ENCODE measurements around the gene PPP1CA. TPM values are rescaled to one million over a fixed set of nuclear protein-coding genes. Genes with fewer than 3 reads are reported as not detected.

PPP1CA gene
- total RNA-seq, 2 experiments from 2014 or later, result 261 to 267 TPM

DNA sequence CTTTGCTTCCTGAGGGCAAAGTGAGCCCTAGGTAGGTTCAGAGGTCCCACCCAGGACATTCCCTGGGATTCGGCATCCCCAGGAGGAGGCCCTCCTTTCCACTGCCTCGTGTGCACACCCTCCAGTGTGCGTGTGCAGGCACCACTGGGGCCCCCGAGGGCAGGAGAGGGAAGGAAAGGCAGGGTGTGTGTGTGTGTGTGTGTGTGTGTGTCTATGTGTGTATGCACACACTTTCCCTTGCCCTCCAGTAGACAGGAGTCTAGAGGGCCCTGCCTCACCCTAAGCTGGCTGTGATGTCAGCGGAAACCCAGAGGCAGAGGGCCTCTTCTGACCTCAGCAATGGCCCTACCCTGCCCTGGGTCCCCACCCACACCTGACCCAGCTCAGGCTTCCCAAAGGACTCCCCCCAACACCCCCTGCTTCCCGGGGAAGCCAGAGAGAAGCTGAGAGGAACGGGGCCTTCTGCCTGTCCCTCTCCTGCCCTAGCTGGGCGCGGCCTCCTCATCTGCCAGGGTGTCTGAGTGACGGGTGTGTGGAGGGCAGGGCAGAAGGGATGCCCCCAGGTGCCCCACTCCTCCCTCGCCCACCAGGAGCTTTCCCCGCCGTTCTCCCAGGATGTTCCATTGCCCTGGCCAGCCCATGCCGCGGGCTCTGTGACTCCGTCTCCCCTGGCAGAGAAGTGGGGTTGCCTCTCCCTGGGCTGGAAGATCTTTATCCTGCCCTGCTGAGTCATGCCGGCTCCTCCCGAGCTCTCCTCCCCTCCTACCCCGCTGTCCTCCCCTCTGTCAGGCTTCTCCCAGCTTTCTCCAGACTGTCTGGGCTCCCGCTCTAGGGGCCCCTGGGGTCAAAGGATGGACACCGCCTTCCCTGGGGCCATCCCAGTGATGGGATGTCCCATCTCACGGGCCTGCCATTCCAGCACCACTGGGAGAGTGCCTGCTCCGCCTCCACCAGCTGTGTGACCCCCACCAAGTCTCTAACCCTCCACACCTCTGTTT lies 22.3 kb downstream of the PPP1CA start:
- no peaks in the 10 kb centered on the region for H3K36me3 Mint-ChIP-seq
- peaks cover 2% of the 10 kb centered on the region for H3K27me3 Mint-ChIP-seq
- no peak for DNase-seq
- peaks cover 11% of the 10 kb centered on the region for H3K4me1 Mint-ChIP-seq (ENCODE audit: low read depth)
- H3K4me3 Mint-ChIP-seq, result no peak overlapping the region
- intact Hi-C loops (cut with micrococcal nuclease), result loop anchor here (5.0 kb wide), 1 partner anchor 117 kb away; no protein-coding TSS in a partner anchor
- ChIA-PET POLR2A (interaction anchor here (0.9 kb wide), 1 partner anchor 21 kb away, joined by 4 read pairs; no protein-coding TSS in a partner anchor), CTCF (interaction anchor here (1.0 to 21.4 kb wide), 3 partner anchors 23 to 33 kb away, joined by 3 to 995 read pairs (median 92); partner anchors contain the start of genes POLD4 and PPP1CA)
- H3K9me3 Mint-ChIP-seq, result no peaks in the 10 kb centered on the region
- no peak overlapping the region for H3K27ac Mint-ChIP-seq

DNA sequence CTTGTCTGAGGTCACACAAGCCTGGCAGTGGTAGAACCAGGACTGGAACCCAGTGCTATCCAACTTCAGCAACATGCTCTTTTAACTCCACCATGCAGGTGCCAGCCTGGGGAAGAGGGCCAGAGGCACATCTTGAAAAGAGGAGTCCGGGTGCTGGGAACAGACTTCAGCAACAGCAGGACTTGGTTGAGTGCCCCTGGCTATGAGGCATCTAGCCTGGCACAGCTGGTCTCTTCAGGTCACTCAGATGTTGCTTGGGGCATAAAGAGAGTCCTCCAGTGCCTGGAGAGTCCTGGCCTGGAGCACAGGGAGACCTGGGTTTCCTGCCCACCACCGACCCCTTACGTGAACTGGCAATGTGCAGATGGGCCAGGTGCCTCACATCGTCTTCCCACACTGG lies 23.1 kb downstream of the PPP1CA start:
- DNase-seq, result no peak
- ChIA-PET CTCF (interaction anchor here (1.0 to 21.4 kb wide), 3 partner anchors 22 to 33 kb away, joined by 3 to 995 read pairs (median 92); partner anchors contain the start of genes POLD4 and PPP1CA), POLR2A (interaction anchor here (0.9 kb wide), 1 partner anchor 22 kb away, joined by 4 read pairs; no protein-coding TSS in a partner anchor)
- intact Hi-C loops (cut with micrococcal nuclease), result no loop called here
- H3K27me3 Mint-ChIP-seq, result peaks cover 6% of the 10 kb centered on the region
- H3K36me3 Mint-ChIP-seq, result no peaks in the 10 kb centered on the region
- peaks cover 16% of the 10 kb centered on the region for H3K4me1 Mint-ChIP-seq (ENCODE audit: low read depth)
- H3K4me3 Mint-ChIP-seq, result no peak overlapping the region
- H3K27ac Mint-ChIP-seq, result no peak overlapping the region
- no peaks in the 10 kb centered on the region for H3K9me3 Mint-ChIP-seq

DNA sequence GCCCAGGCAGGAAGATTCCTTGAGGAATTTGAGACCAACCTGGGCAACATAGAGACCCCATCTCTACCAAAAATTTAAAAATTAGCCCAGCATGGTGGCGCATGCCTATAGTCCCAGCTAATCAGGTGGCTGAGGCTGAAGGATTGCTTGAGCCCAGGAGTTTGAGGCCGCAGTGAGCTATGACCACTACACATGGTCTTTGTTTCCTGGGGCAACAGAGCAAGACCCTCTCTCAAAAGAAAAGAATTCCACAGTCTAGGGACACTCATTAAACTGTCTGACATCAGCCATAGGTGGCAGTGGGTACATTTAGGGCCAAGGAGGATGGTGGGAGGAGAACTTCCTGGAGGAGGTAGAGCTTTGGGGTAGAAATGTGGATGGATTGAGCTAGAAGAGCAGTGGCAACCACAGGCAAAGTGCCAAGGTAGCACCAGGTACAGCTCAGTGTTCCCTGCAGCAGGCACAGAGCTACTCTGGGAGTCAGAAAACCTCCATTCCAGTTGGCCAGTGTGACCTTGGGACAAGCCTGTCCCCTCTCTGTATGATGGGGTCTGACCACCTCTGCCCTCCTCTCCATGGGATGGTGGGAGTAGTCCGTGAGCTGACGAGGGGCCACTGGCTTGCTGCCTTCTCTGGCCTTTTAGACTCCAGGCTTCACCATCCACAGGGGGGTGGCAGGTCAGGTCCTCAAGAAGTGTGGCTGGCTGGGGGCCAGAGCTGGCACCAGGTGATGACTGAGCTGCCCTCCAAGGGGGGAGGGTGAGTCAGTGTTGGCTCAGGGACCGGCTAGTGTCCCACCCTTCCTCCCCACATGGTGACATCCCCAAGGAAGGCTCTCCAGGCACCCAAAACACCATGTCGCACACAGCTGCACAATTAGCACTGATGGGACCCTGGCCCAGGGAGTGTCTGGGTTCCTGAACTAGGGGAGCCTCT lies 24.5 kb downstream of the PPP1CA start:
- intact Hi-C loops (cut with micrococcal nuclease), result no loop called here
- Mint-ChIP-seq H3K4me1 (ENCODE audit: low read depth) (peaks cover 15% of the 10 kb centered on the region), H3K27ac (no peak overlapping the region), H3K27me3 (peaks cover 6% of the 10 kb centered on the region), H3K36me3 (no peaks in the 10 kb centered on the region), H3K9me3 (no peaks in the 10 kb centered on the region), H3K4me3 (no peak overlapping the region)
- POLR2A ChIA-PET, result no interaction called here
- CTCF ChIA-PET, result interaction anchor here (0.7 to 21.4 kb wide), 3 partner anchors 21 to 48 kb away, joined by 4 to 995 read pairs (median 21); partner anchors contain the start of gene POLD4
- DNase-seq, result no peak

DNA sequence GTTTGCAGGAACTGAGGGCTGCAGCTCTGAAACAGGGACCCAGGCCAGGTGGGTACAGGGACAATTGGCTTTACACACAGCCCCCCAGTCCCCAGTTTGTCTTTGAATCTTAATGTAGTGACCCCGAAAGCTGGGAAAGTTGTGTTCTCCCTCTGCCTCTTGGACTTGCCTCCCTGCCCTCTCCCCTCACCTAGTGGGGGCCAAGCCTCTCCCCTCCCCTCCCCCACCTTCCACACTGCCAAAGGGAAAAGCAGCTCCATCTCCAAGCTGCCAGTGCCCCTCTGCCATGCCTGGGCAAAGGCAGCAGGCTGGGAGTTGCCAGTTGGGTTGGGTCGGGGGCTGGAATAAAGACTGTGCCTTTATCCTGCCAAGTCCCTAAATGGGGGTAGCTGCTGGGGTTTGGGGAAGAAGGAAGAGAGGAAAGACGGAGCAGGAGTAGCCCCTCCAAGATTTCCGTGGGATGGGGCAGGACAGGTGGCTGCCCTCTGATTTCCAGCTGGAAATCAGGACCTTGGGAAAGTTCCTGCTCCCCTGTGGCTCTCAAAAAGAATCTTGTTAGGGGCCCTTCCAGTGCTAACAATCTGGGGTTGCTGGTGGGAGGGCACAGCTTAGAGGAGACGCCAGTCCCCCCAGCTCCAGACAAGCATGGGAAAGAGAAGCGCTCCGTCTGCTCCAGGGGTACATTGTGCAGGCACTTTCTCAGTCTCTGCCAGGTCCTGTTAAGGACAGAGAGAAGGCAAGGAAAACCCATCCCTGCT lies 25.4 kb downstream of the PPP1CA start:
- CTCF ChIA-PET, result interaction anchor here (0.7 to 21.4 kb wide), 3 partner anchors 20 to 32 kb away, joined by 5 to 995 read pairs (median 21); partner anchors contain the start of gene POLD4

GRCh38 chr11:67375320-67376055 lies 26.2 kb downstream of the PPP1CA start:
- H3K27ac Mint-ChIP-seq, result no peak overlapping the region
- no peak overlapping the region for H3K4me3 Mint-ChIP-seq
- H3K36me3 Mint-ChIP-seq, result no peaks in the 10 kb centered on the region
- DNase-seq, result no peak
- intact Hi-C loops (cut with micrococcal nuclease), result no loop called here
- H3K27me3 Mint-ChIP-seq, result peaks cover 10% of the 10 kb centered on the region
- ChIA-PET POLR2A (interaction anchor here (0.6 kb wide), 1 partner anchor 55 kb away, joined by 3 read pairs; no protein-coding TSS in a partner anchor), CTCF (interaction anchor here (0.7 to 21.4 kb wide), 4 partner anchors 8 to 31 kb away, joined by 5 to 995 read pairs (median 64); partner anchors contain the start of gene POLD4)
- H3K4me1 Mint-ChIP-seq (ENCODE audit: low read depth), result peaks cover 27% of the 10 kb centered on the region
- no peaks in the 10 kb centered on the region for H3K9me3 Mint-ChIP-seq

More for the DNA sequence above, 25.4 kb downstream of the PPP1CA start:
- DNase-seq, result no peak
- H3K4me1 Mint-ChIP-seq (ENCODE audit: low read depth), result peaks cover 22% of the 10 kb centered on the region
- no peak overlapping the region for H3K27ac Mint-ChIP-seq
- no peaks in the 10 kb centered on the region for H3K36me3 Mint-ChIP-seq
- H3K4me3 Mint-ChIP-seq, result no peak overlapping the region
- H3K27me3 Mint-ChIP-seq, result peaks cover 10% of the 10 kb centered on the region
- POLR2A ChIA-PET, result no interaction called here
- intact Hi-C loops (cut with micrococcal nuclease), result no loop called here
- no peaks in the 10 kb centered on the region for H3K9me3 Mint-ChIP-seq

- POLR2A ChIA-PET, result interaction anchor here (0.6 kb wide), 1 partner anchor 54 kb away, joined by 3 read pairs; no protein-coding TSS in a partner anchor
- H3K4me3 Mint-ChIP-seq, result peak overlapping the region; percentile 79
Observed at GRCh38 chr11:67374571-67375281, 26.9 kb downstream of the PPP1CA start.

DNA sequence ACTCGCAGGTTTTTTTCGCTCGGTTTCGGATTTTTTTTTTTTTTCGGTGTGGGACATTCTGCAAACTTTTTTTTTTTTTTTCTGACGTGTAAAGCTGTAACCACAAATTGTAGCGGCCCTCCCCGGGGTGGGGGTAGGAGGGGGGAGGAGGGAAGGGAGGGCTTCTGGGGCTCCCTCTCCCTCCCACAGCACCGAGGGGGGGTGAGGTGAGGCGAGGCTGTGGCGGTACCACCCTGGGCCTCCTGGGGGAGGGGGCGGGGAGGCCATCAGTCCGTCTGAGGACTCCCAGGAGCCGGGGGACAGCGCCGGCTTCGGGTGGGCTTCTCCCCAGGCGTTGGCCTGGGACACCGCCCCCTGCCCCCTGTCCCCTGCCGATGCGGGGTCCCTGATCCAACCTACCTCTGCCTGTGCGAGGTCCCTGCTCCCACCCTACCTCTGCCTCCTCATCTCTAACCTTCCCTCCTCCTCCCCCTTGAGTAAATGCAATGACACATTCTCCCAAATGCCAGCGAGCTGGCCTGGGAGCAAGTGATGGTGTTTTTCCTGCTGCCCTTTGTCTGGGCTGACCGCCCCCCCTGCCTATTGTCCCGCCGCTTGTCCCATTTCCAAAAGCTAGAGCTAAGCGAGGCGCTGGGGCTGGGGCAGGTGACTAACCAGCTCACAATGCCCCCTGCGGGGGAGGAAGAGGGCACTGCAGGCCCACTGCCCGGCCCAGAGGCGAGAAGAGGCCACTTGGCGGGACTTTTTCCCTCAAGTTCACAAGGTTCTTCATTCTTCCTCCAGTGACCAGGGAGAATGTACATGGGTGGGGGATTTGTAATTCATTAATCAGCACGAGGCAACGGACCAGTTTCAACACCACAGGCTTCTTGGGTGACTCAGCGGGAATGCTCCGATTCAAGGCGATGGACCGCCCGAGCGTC lies 27.7 kb downstream of the PPP1CA start:
- Mint-ChIP-seq H3K4me3 (peak overlapping the region; percentile 79), H3K27ac (peak overlapping the region; percentile 72), H3K27me3 (peaks cover 10% of the 10 kb centered on the region), H3K9me3 (no peaks in the 10 kb centered on the region), H3K36me3 (no peaks in the 10 kb centered on the region), H3K4me1 (ENCODE audit: low read depth) (peaks cover 40% of the 10 kb centered on the region)
- DNase-seq, result peak; percentile 76
- intact Hi-C loops (cut with micrococcal nuclease), result loop anchor here (2.0 kb wide), 1 partner anchor 17 kb away; no protein-coding TSS in a partner anchor
- ChIA-PET CTCF (interaction anchor here (1.0 to 21.4 kb wide), 6 partner anchors 10 to 292 kb away, joined by 3 to 995 read pairs (median 12); partner anchors contain the start of genes POLD4 and PPP1CA), POLR2A (interaction anchor here (0.7 to 1.0 kb wide), 3 partner anchors 57 to 102 kb away, joined by 3 to 4 read pairs (median 4); no protein-coding TSS in a partner anchor)

More at GRCh38 chr11:67374571-67375281, 26.9 kb downstream of the PPP1CA start:
- Mint-ChIP-seq H3K27ac (no peak overlapping the region), H3K36me3 (no peaks in the 10 kb centered on the region), H3K27me3 (peaks cover 10% of the 10 kb centered on the region), H3K4me1 (ENCODE audit: low read depth) (peaks cover 32% of the 10 kb centered on the region), H3K9me3 (no peaks in the 10 kb centered on the region)
- DNase-seq, result no peak
- intact Hi-C loops (cut with micrococcal nuclease), result no loop called here
- CTCF ChIA-PET, result interaction anchor here (1.0 to 21.4 kb wide), 6 partner anchors 9 to 293 kb away, joined by 3 to 995 read pairs (median 12); partner anchors contain the start of genes POLD4 and PPP1CA

DNA sequence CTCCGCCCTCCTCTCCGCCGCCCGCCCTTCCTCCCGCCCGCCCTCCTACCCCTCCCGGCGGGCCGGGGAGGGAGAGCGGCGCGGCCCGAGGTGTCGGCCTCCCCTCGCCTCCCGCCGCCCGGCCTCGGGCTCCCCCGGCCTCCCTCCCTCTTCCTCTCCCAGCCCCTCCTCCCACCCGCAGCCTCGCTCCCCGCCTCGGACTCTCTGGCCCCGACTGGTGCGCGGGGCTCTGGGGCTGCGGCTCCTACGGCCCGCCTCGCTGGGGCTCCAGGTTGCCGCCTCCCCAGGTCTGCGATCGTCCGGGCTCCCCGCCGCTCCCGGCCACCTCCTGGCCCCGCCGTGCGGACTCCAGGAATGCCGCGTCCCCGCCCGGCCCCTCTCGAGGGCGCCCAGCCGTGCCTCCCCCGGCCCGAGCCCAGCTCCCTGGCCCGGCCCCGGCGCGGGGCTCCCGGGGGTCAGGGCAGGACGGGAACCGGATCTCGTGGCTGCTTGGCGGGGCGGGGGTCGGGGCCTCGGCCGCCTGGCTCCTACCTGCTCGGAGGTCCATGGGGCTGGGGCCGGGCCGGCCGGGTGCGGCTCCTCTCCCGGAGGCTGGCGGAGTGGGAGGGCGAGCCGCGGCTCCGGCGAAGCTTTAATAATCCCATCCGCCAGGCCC lies 28.5 kb downstream of the PPP1CA start, which contains the start of gene CLCF1:
CLCF1 (minus strand) TSS at position 606 of the 655 bp plus-strand sequence; CDS start at position 547, 59 bp downstream.
- CTCF ChIA-PET, result interaction anchor here (1.0 to 21.4 kb wide), 7 partner anchors 11 to 291 kb away, joined by 3 to 995 read pairs (median 4); partner anchors contain the start of genes POLD4 and PTPRCAP
- Mint-ChIP-seq H3K4me3 (peak within 1 kb of the TSS; percentile 79), H3K27me3 (peaks cover 10% of the 10 kb centered on the region), H3K9me3 (no peaks in the 10 kb centered on the region), H3K36me3 (no peaks in the 10 kb centered on the region), H3K4me1 (ENCODE audit: low read depth) (peaks cover 46% of the 10 kb centered on the region), H3K27ac (peak within 1 kb of the TSS; percentile 72)
- intact Hi-C loops (cut with micrococcal nuclease), result loop anchor here (2.0 kb wide), 1 partner anchor 16 kb away; no protein-coding TSS in a partner anchor
- DNase-seq, result peak; percentile 52
- POLR2A ChIA-PET, result interaction anchor here (0.7 to 1.5 kb wide), 5 partner anchors 20 to 101 kb away, joined by 3 to 4 read pairs (median 4); no protein-coding TSS in a partner anchor

Measured in activated CD4-positive, alpha-beta memory T cell treated with anti-CD3 and anti-CD28 coated beads for 36 hours (primary cell).